GM23248 (cell line): ENCODE data around the gene RARB.

Experiments used
- EZH2 ChIP-seq: fragments of 200-600 bp; sonication (generic); IDR thresholded peaks from 2 replicates; pipeline ENCODE4 v1.6.1; 2018; ENCODE audit warnings: antibody characterized with exemption, mild to moderate bottlenecking; ENCODE audit not compliant: insufficient read depth, poor library complexity, severe bottlenecking
- EZH2phosphoT487 ChIP-seq: fragments of 200-600 bp; sonication (generic); IDR thresholded peaks from 2 replicates; pipeline ENCODE4 v1.6.1; 2018; ENCODE audit warnings: antibody characterized with exemption, moderate library complexity, mild to moderate bottlenecking, low read depth; ENCODE audit not compliant: insufficient read depth

- no peak for TF ChIP-seq EZH2
- no peak for TF ChIP-seq EZH2phosphoT487
Observed at GRCh38 chr3:25400587-25400986, 27.5 kb upstream of the RARB start.
